GM18505 (cell line): ENCODE measurements around the gene MAPRE2.
A peak's percentile ranks its signal among the peaks of the same experiment; 100 is the strongest.

Experiments used
- ATAC-seq: cut with Tn5 transposase; IDR thresholded peaks from one replicate; pipeline ENCODE4 v1.9.1; 2021; ENCODE audit not compliant: unreplicated experiment
- POLR2A ChIP-seq: IDR thresholded peaks from 4 replicates; pipeline ENCODE4 v1.6.1; 2011; ENCODE audit warnings: borderline replicate concordance; ENCODE audit not compliant: insufficient read depth, insufficient read length; ENCODE audit errors: extremely low read depth

MAPRE2 gene

GRCh38 chr18:35040988-35041814 is at the start of gene MAPRE2:
Gene MAPRE2 (plus strand): TSS chr18:35041413. CDS start chr18:35041540, 127 bp downstream.
- peak; percentile 95 for TF ChIP-seq POLR2A
- peak; percentile 81 for ATAC-seq

- no peak for ATAC-seq
Observed at GRCh38 chr18:34991561-34991960, 49.7 kb upstream of the MAPRE2 start.

GRCh38 chr18:34993289-34993688 is 47.9 kb upstream of the MAPRE2 start:
- no peak for TF ChIP-seq POLR2A
- no peak for ATAC-seq

More at GRCh38 chr18:34991561-34991960, 49.7 kb upstream of the MAPRE2 start:
- TF ChIP-seq POLR2A: no peak

- TF ChIP-seq POLR2A: no peak
- no peak for ATAC-seq
Observed at GRCh38 chr18:34995746-34996145, 45.5 kb upstream of the MAPRE2 start.

GRCh38 chr18:34998661-34999060 is 42.6 kb upstream of the MAPRE2 start:
- ATAC-seq: no peak
- TF ChIP-seq POLR2A: no peak

- no peak for ATAC-seq
- no peak for TF ChIP-seq POLR2A
Observed at GRCh38 chr18:34999756-35000289, 41.4 kb upstream of the MAPRE2 start.

- no peak for ATAC-seq
Observed at GRCh38 chr18:35000457-35000856, 40.8 kb upstream of the MAPRE2 start.

GRCh38 chr18:35002120-35002519 is 39.1 kb upstream of the MAPRE2 start:
- ATAC-seq: no peak
- no peak for TF ChIP-seq POLR2A

More at GRCh38 chr18:35000457-35000856, 40.8 kb upstream of the MAPRE2 start:
- TF ChIP-seq POLR2A: no peak

GRCh38 chr18:35005963-35006577 is 35.1 kb upstream of the MAPRE2 start:
- no peak for TF ChIP-seq POLR2A
- ATAC-seq: peak; percentile 66

GRCh38 chr18:35010156-35010555 is 31.1 kb upstream of the MAPRE2 start:
- no peak for ATAC-seq
- TF ChIP-seq POLR2A: no peak

- ATAC-seq: no peak
- no peak for TF ChIP-seq POLR2A
Observed at GRCh38 chr18:35010993-35011392, 30.2 kb upstream of the MAPRE2 start.

GRCh38 chr18:35019933-35020332 is 21.3 kb upstream of the MAPRE2 start:
- no peak for ATAC-seq
- TF ChIP-seq POLR2A: no peak

GRCh38 chr18:35022426-35023001 is 18.7 kb upstream of the MAPRE2 start:
- ATAC-seq: no peak
- TF ChIP-seq POLR2A: no peak
